ENCODE data around the gene SOAT2. TPM values are rescaled to one million over a fixed set of nuclear protein-coding genes. Genes with fewer than 3 reads are reported as not detected.
"Not testable (repeated sequence)": the region's sequence is repeated elsewhere in the genome, so short reads cannot be mapped to it uniquely, and the experiment has no call there.

The SOAT2 gene
- total RNA-seq, 2 donors from 2014 or later = 0.12 TPM; not detected in 1

DNA sequence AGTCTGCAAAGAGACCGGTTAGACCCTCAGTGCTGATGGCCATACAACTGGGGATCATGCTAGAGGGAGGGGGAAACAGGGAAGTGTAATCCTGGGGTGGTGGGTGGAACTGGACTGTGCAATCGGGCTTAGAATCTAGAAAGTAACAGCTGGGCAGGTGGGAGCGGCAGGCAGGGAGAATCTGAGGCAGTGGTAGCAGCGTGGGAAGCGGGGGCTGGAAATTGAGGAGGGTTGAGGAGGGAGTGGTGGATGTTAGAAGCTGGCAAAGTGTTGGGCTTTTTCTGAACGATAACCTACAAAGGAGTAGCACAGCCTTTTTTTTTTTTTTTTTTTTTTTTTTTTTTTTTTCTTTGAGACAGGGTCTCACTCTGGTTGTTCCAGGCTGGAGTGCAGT lies 8.9 kb upstream of the SOAT2 start:
- DNase-seq = peak; percentile 16
- H3K4me1 ChIP-seq = peaks cover 12% of the 10 kb centered on the region
- intact Hi-C loops (cut with DNase I) = no loop called here
- no peaks in the 10 kb centered on the region for H3K36me3 ChIP-seq
- H3K9ac ChIP-seq (ENCODE audit: low read depth in 2 of 2, low read length in 2 of 2) = peak overlapping the region in 1 of 2 donors; percentile 41
- no peaks in the 10 kb centered on the region for H3K9me3 ChIP-seq
- no peak overlapping the region for H3K4me3 ChIP-seq
- TF ChIP-seq, protein P1, sequence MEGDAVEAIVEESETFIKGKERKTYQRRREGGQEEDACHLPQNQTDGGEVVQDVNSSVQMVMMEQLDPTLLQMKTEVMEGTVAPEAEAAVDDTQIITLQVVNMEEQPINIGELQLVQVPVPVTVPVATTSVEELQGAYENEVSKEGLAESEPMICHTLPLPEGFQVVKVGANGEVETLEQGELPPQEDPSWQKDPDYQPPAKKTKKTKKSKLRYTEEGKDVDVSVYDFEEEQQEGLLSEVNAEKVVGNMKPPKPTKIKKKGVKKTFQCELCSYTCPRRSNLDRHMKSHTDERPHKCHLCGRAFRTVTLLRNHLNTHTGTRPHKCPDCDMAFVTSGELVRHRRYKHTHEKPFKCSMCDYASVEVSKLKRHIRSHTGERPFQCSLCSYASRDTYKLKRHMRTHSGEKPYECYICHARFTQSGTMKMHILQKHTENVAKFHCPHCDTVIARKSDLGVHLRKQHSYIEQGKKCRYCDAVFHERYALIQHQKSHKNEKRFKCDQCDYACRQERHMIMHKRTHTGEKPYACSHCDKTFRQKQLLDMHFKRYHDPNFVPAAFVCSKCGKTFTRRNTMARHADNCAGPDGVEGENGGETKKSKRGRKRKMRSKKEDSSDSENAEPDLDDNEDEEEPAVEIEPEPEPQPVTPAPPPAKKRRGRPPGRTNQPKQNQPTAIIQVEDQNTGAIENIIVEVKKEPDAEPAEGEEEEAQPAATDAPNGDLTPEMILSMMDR (IDR thresholded peaks at IDR 0.05) = no peak
- H3K27me3 ChIP-seq = no peaks in the 10 kb centered on the region
- H3K27ac ChIP-seq = peak overlapping the region; percentile 55

- H3K9ac ChIP-seq (ENCODE audit: low read depth in 2 of 2, low read length in 2 of 2); intact Hi-C loops (cut with DNase I); H3K9me3 ChIP-seq; H3K36me3 ChIP-seq; H3K4me3 ChIP-seq; H3K27me3 ChIP-seq; H3K27ac ChIP-seq: not testable (repeated sequence)
- peaks cover 12% of the 10 kb centered on the region for H3K4me1 ChIP-seq
- peak; percentile 12 for DNase-seq
Measured at GRCh38 chr12:53094796-53095595, 8.3 kb upstream of the SOAT2 start.

- H3K4me3 ChIP-seq; H3K36me3 ChIP-seq; intact Hi-C loops (cut with DNase I); H3K9me3 ChIP-seq; H3K27me3 ChIP-seq; H3K9ac ChIP-seq (ENCODE audit: low read depth in 2 of 2, low read length in 2 of 2); DNase-seq: not testable (repeated sequence)
- Histone ChIP-seq H3K27ac (peak overlapping the region; percentile 55), H3K4me1 (peaks cover 12% of the 10 kb centered on the region)
Measured at GRCh38 chr12:53095596-53095895, 7.7 kb upstream of the SOAT2 start.

GRCh38 chr12:53096089-53096741 lies 7.1 kb upstream of the SOAT2 start:
- TF ChIP-seq, protein P1 (IDR thresholded peaks at IDR 0.05) = no peak
- intact Hi-C loops (cut with DNase I) = no loop called here
- no peak overlapping the region for H3K4me3 ChIP-seq
- no peaks in the 10 kb centered on the region for H3K9me3 ChIP-seq
- H3K27ac ChIP-seq = peak overlapping the region; percentile 69
- H3K4me1 ChIP-seq = peaks cover 12% of the 10 kb centered on the region
- DNase-seq = peak; percentile 62
- peak overlapping the region in 1 of 2 donors; percentile 46 for H3K9ac ChIP-seq (ENCODE audit: low read depth in 2 of 2, low read length in 2 of 2)
- no peaks in the 10 kb centered on the region for H3K36me3 ChIP-seq
- H3K27me3 ChIP-seq = no peaks in the 10 kb centered on the region

DNA sequence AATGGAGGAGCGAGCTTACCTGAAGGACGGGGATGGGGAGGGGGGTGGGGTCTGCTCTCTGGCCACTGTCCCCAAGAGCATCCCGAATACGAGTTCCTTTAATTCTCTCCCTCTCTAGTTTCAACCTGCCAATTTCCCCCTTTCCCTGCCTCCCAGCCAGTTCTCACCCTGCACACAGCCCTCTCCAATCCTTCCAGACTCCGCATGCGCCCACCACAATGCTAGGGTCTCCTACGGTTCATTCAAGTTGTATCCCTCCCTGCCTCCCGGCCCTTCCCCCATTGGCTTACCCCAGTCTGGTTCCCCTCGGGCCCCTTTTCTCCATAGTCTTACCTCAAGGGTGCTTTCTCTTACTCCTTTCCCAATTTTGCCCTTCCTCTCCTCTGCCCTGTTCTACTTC lies 6.5 kb upstream of the SOAT2 start:
- H3K9ac ChIP-seq (ENCODE audit: low read depth in 2 of 2, low read length in 2 of 2) = peak overlapping the region; percentile 61 to 84
- H3K27me3 ChIP-seq = no peaks in the 10 kb centered on the region
- peak overlapping the region; percentile 69 for H3K27ac ChIP-seq
- H3K9me3 ChIP-seq = no peaks in the 10 kb centered on the region
- TF ChIP-seq, protein P1 (IDR thresholded peaks at IDR 0.05) = no peak
- peak; percentile 19 for DNase-seq
- H3K4me1 ChIP-seq = peaks cover 12% of the 10 kb centered on the region
- H3K36me3 ChIP-seq = no peaks in the 10 kb centered on the region
- peak overlapping the region; percentile 43 for H3K4me3 ChIP-seq
- intact Hi-C loops (cut with DNase I) = no loop called here

DNA sequence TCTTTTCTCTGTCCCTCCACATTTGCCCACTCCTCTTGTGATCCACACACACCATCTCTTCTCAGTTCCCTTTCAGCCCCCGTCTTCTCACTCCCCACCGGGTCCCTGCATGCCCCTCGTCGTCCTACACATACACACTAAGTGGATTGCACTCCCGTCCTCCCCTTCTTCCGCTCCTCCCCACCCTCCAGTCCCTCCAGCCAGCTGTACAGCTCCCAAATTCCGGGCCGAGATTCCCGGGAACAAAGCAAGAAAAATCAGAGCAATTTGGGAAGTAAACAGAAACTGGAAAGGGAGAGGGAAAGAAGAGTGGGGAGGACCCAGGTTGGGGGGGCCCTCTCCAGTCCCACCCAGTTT lies 6.1 kb upstream of the SOAT2 start:
- Histone ChIP-seq H3K4me3 (peak overlapping the region; percentile 43), H3K9ac (ENCODE audit: low read depth in 2 of 2, low read length in 2 of 2) (peak overlapping the region; percentile 61 to 84), H3K9me3 (no peaks in the 10 kb centered on the region), H3K4me1 (peaks cover 12% of the 10 kb centered on the region), H3K36me3 (no peaks in the 10 kb centered on the region), H3K27ac (peak overlapping the region; percentile 69), H3K27me3 (no peaks in the 10 kb centered on the region)
- TF ChIP-seq, protein P1 (IDR thresholded peaks at IDR 0.05) = no peak
- no peak for DNase-seq
- intact Hi-C loops (cut with DNase I) = no loop called here
